GM10847 (cell line): ENCODE measurements around the gene NCAPG2.

Experiments
- POLR2A ChIP-seq: IDR thresholded peaks from 2 replicates; pipeline ENCODE4 v1.6.1; 2011; ENCODE audit not compliant: insufficient read length; ENCODE audit errors: extremely low read depth

The NCAPG2 gene, protein sequence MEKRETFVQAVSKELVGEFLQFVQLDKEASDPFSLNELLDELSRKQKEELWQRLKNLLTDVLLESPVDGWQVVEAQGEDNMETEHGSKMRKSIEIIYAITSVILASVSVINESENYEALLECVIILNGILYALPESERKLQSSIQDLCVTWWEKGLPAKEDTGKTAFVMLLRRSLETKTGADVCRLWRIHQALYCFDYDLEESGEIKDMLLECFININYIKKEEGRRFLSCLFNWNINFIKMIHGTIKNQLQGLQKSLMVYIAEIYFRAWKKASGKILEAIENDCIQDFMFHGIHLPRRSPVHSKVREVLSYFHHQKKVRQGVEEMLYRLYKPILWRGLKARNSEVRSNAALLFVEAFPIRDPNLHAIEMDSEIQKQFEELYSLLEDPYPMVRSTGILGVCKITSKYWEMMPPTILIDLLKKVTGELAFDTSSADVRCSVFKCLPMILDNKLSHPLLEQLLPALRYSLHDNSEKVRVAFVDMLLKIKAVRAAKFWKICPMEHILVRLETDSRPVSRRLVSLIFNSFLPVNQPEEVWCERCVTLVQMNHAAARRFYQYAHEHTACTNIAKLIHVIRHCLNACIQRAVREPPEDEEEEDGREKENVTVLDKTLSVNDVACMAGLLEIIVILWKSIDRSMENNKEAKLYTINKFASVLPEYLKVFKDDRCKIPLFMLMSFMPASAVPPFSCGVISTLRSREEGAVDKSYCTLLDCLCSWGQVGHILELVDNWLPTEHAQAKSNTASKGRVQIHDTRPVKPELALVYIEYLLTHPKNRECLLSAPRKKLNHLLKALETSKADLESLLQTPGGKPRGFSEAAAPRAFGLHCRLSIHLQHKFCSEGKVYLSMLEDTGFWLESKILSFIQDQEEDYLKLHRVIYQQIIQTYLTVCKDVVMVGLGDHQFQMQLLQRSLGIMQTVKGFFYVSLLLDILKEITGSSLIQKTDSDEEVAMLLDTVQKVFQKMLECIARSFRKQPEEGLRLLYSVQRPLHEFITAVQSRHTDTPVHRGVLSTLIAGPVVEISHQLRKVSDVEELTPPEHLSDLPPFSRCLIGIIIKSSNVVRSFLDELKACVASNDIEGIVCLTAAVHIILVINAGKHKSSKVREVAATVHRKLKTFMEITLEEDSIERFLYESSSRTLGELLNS

DNA sequence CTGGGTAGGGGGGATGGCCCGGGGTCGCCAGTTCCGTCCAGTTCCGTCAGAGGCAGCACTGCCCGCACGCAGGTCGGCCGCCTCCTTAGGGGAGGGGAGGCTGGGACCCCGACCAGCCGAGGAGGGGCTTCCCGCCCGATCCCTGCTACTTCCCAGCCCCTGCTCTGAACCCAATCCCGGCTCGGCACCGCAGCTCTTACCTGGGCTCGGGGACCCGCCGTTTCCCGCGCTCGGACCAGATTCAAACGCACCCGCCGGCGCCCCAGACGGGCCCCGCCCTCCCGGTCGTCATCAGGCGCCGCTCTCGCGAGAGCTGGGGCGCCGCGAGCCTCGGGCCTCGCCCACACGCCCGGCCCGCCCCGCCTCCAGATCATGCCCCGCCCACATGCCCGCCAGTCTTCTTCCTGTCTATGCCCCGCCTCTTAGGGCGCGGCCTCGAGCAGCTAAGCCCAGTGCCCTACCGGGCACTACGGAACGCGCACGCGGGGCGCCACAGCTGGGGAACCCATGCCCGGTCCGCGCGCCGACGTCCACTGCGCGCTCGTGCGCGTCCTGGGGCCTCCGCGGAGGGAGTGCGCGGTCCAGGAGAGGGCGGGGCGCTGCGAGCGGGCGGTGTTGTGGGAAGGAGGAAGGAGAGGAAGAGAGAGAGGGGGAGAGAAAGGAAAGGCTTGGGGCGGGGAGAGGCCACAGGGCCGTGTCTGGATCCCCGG lies at the start of gene NCAPG2:
NCAPG2 (minus strand) TSS at position 281 of the 710 bp plus-strand sequence. CDS start 2,905 bp downstream, outside the sequence.
- TF ChIP-seq POLR2A = peak; percentile 93

- TF ChIP-seq POLR2A = no peak
These were observed 49.3 kb upstream of the NCAPG2 start for GRCh38 chr7:158753900-158754299.

GRCh38 chr7:158751751-158752150 lies 47.1 kb upstream of the NCAPG2 start:
- no peak for TF ChIP-seq POLR2A

- TF ChIP-seq POLR2A = no peak
These were observed 46.6 kb upstream of the NCAPG2 start for GRCh38 chr7:158751199-158751598.

DNA sequence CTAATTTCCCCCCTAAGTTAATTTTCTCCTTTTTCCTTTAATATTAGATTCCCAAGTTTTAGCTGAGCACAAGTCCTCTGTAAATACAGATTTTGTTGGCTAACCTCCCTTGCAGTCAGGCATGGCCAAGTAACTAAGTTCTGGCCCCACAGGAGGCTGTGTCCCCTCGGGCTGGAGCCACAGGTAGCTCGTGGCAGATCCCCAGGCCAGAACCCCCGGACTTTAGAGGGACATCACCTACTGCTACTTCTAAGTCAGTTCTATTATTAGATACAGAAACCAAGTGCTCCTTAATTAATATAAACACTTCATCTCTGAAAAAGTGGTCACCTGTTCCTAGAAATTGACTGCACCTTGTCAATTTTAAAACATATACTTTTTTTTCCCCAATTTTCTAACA lies 46.1 kb upstream of the NCAPG2 start:
- no peak for TF ChIP-seq POLR2A

DNA sequence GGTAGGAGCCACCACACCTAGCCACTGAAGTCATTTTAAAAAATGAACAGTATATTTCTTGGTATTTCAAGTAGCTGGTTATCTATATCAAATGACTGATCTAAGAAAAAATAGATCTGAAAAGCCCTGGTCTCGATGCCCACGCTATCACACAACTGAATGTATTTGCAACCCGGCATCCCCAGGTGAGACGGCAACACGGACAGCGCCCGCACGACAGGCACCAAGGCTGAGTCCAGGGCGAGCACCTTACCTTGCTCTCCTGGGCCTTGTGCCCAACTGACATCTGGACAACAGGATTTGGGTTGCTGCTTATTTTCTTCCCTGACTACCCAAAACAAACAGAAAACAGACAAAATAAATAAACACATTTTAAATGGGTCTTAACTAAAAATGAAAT lies 44.8 kb upstream of the NCAPG2 start:
- no peak for TF ChIP-seq POLR2A

- no peak for TF ChIP-seq POLR2A
These were observed 43.7 kb upstream of the NCAPG2 start for GRCh38 chr7:158748335-158748734.

GRCh38 chr7:158747408-158747807 lies 42.8 kb upstream of the NCAPG2 start:
- no peak for TF ChIP-seq POLR2A

GRCh38 chr7:158746957-158747356 lies 42.4 kb upstream of the NCAPG2 start:
- no peak for TF ChIP-seq POLR2A

DNA sequence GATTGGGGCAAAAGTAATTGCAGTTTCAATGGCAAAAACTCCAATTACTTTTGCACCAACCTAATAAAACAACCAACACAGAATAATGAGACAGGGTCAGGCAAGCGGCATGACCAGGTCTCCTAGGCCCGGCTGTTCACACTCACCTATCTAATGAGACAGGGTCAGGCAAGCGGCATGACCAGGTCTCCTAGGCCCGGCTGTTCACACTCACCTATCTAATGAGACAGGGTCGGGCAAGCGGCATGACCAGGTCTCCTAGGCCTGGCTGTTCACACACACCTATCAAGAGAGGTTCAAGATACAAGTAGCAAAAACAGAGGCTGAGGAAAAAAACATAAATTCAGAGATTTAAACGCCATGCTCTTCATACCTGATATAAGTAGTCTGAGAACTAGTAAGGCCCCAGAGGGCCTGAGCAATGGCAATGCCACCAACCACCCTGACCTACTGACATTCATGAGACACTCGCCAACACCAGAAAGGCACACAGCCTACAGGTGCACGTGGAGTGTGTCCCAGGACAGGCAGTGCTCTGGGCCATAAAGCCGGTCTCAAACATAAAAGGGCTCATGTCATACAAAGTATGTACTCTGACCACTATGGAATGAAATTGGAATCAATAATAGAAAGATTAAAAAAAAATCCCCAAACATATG lies 40.6 kb upstream of the NCAPG2 start:
- no peak for TF ChIP-seq POLR2A

DNA sequence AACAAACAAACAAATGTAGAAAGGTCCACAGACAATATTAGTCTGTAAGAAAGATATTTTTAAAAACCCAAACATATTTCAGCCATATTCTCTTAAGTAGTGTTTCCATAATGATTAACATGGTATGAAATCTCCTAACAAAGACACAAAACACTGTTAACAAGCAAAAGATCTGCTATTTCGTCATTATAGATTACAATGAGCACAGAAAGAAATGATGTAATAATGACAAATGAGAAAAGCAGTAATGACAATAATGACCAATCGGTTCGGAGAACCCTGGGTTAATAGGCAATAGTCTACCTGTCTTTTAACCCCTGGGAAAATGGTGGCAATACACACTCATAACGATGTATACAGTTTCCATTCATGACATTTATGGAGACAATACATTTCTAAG lies 39.5 kb upstream of the NCAPG2 start:
- no peak for TF ChIP-seq POLR2A

DNA sequence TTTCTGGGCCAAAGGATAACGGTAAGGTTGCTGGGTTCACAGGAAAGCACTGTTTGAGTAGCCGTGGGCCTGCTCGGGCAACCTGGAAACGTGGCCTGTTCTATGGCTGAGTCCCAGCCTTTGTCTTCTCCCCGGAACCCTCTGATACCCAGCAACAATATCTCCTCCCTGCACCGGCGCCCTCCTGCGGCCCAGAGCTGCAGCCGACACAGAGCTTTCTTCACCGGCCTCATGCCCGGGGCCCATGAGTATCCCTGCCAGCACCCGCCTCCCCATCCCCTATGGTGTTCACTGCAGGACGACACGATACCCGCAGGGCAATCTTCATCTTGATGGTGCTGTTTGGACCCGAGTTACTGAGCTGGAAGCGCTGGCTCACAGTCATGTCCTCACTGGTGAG lies 38.6 kb upstream of the NCAPG2 start:
- no peak for TF ChIP-seq POLR2A

DNA sequence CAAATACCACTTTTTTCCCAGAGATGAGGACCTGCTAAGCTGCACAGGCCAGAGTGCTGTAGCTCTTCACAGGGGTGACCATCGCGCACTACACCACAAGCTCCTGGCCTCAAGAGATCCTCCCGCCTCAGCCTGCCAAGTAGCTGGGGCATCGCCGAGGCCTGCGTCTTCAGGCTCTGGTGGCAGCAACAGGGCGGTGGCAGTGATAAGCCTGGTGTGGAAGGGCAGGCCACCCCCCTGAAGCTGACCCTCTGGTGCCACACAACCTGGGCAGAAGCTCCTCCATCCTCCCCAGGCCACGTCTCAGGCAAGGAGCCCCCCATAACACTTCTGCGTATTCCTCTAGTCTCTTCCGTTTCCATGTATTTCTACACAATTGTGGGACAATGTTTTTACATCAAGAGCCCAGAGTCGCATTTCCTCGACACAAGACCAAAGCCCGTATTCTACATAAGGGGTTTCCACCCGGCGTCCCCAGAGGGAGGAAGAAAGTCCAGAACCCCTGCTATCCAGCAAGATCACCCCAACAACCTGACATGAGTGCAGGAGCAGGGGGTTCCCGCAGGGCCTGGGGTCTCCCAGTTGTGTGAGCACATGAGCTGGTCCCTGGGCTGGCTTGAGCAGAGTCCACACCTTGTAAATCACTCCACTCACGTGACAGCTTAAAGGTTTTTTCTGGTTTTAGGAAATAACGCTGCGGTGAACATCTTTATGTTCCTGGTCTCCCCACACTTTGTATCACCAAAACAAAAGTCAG lies 37.6 kb upstream of the NCAPG2 start:
- no peak for TF ChIP-seq POLR2A

DNA sequence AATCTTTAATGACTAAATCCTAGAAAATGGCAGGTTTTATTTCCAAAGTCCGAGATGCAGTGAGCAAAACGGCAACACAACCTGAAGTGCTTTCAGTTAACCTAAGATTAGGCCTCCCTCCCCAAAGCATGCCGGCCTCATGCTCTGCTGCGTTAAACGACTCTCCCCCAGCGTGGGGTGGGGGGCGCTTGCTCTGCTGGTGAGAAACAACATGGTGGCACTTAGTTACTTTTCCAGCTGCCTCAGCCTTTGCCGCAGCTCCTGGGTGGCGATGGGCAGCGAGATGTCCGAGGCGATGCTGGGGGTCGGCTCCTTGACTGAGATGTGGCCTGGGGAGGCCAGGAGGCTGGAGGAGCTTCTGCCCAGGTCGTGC lies 36.7 kb upstream of the NCAPG2 start:
- no peak for TF ChIP-seq POLR2A
